HG03196 (cell line): Measurements from ENCODE around the gene RBBP8NL.

Experiments
- ATAC-seq: cut with Tn5 transposase; IDR thresholded peaks from one replicate; pipeline ENCODE4 v1.9.1; 2021; ENCODE audit not compliant: unreplicated experiment

The RBBP8NL gene

DNA sequence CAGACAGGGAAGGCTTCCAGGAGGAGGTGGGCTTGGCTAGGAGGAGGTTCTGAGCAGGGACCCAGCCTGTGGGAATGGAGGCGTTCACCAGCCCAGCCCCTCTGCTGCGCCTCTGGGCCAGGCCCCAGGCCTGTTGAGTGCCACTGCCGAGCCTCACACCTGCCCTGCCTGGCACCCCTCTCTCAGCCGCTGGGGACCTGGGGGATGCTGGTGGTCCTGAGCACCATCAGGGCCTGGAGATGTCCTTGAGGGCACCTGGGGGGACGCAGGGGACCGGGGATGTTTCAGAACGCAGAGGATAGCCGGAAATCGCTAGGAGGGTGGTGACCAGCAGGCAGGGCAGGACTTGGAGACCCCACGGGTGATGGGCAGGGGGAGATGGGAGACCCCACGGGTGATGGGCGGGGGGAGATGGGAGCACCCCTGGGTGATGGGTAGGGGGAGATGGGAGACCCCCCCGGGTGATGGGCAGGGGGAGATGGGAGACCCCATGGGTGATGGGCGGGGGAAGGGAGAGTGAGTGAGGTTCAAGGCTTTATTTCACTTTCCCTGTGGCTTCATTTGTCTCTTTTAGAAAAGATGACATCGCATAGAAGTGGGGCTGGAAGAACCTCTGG is 35.7 kb upstream of the RBBP8NL start:
- no peak for ATAC-seq

GRCh38 chr20:62461834-62462233 is 34.5 kb upstream of the RBBP8NL start:
- no peak for ATAC-seq

- ATAC-seq, result no peak
These were observed 33.8 kb upstream of the RBBP8NL start for GRCh38 chr20:62461157-62461556.

- ATAC-seq, result no peak
These were observed 33.3 kb upstream of the RBBP8NL start for GRCh38 chr20:62460678-62461077.

- ATAC-seq, result no peak
These were observed 32.1 kb upstream of the RBBP8NL start for GRCh38 chr20:62459488-62459887.

DNA sequence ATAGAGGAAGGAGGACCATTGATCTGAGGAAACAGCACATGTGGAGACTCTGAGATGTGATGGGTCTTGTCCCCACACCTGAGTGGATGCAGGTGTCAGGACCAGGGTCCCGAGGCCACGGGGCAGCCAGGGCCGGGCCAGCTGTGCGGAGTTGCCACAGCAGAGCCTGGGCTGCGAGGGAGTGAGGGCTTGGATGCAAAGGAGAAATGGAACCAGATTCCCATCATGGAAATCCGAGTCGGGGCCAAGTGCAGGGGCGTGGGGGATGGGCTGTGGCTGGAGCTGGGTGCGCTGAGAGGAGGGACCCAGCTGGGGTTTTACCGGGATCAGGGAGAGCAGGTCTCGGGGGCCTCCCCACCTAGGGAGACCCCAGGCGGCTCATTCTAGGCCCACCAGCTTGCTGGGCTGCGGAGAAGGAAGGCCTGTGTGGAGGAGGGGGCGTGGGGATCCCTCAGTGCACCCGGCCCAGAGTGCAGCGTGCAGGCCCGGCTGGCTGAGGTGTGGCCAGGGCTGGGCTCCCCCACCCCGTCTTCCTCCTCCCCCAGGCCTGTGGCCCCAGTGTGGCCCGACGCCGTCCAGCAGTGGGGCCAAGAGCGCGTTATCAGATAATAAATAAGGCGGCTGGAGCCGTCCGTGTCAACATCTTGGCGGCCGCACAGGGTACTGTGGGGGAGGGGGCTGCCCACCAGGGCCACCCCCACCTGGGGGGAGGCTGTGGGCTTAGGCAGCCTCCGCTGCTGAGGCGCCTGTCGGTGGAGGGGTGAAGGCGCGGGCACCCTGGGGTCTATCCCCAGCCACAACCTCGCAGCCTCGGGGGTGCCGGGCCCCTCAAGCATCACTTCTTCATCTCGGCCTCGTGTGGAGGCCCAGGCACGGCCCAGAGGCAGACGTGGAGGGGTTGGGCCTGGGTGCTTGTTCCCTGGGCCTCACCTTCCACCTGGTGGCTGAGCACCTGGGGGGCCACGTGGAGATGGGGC is 31.2 kb upstream of the RBBP8NL start:
- ATAC-seq, result no peak

GRCh38 chr20:62457831-62458230 is 30.5 kb upstream of the RBBP8NL start:
- no peak for ATAC-seq

- no peak for ATAC-seq
These were observed 29.8 kb upstream of the RBBP8NL start for GRCh38 chr20:62457098-62457497.

DNA sequence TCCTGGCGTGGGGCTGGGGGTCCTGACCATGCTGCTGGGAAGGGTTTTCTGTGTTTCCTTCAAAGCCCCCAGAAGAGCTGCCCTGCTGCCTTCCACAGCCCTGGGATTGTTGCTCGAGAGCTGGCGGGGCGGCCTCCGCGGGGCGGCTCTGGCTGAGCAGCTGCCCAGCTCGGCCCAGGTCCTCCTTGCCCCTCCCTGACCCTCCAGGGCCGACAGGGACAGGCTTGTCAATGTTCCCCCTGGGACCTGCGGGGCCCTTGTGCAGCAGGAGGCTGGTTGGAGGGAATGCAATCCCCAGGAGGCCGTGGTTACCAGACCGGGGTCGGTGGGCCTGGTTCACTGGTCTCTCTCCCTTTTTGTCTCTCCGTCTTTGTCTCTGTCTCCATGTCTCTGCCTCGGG is 28.6 kb upstream of the RBBP8NL start:
- ATAC-seq, result no peak

GRCh38 chr20:62454904-62455636 is 27.7 kb upstream of the RBBP8NL start:
- ATAC-seq, result no peak

DNA sequence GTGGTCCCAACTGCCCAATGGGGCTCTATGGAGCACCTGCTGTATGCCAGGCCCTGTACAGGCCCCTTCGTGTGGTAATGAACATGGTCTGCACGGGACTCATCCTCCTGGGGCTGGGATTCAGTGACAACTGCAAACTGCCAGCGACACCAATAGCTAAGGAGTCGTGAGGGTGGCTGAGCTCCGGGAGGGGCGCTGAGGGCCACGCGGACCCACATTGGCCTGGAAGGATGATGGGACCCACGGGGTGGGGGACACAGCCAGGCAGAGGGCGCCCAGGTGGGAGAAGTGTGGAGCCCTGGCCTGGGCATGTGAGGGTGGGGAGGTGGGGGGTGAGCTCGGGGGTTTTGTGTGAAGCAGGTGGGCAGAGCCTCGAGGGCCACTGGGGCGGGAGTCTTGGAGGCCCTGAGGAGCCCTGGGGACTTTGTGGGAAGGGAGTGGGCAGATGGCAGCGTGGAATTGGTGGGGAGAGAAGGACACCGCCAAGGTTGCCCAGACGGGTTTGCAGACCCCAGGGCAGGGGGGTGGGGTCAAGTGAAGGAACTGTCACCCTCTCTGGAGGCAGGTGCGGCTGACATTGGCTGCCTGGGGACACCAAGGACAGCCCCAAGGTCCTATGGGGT is 26.0 kb upstream of the RBBP8NL start:
- no peak for ATAC-seq

DNA sequence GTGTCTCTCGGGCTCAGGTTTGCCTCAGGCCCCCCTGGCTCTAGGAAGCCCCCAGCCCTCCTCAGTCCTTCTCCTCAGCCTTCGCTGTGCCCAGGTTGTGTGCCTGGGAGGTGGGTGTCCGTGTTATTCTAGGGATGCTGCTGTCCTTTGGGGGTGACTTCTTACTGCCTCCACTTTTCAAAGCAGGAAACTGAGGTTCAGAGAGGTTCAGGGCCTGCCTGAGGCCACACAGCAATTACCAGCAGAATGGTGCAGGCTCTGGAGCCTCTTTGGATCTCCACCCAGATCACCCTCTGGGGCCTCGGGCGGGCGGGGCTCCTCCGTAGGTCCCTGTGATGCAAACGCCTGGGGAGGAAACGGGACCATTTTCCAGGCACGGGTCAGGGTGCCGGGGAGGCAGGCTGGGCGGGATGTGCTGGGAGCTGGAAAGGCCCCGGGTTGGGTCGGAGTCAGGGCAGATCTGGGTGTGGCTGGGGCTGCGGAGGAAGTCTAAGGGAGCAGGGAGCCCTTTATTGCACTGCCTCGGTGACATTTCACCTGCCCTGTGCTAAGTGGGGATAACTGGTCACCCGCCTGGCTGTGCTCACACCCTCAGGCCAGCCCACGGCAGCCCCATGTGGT is 25.2 kb upstream of the RBBP8NL start:
- ATAC-seq, result no peak

DNA sequence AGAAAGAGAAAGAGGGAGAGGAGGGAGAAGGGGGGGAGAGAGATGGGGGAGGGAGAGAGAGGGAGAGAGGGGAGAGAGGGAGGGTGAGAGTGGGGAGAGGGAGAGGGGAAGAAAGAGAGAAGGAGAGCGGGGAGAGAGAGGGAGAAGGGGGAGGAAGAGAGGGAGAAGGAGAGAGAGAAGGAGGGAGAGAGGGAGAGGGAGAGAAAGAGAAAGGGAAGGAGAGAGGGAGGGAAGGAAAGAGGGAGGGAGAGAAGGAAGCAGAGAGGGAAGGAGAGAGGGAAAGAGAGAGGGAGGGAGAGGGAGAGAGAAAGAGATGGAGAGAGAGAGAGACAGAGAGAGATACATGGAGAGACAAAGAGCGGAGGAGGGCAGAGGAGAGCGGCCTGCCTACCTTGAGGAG is 24.6 kb upstream of the RBBP8NL start:
- no peak for ATAC-seq

- no peak for ATAC-seq
These were observed 23.9 kb upstream of the RBBP8NL start for GRCh38 chr20:62451156-62451767.

DNA sequence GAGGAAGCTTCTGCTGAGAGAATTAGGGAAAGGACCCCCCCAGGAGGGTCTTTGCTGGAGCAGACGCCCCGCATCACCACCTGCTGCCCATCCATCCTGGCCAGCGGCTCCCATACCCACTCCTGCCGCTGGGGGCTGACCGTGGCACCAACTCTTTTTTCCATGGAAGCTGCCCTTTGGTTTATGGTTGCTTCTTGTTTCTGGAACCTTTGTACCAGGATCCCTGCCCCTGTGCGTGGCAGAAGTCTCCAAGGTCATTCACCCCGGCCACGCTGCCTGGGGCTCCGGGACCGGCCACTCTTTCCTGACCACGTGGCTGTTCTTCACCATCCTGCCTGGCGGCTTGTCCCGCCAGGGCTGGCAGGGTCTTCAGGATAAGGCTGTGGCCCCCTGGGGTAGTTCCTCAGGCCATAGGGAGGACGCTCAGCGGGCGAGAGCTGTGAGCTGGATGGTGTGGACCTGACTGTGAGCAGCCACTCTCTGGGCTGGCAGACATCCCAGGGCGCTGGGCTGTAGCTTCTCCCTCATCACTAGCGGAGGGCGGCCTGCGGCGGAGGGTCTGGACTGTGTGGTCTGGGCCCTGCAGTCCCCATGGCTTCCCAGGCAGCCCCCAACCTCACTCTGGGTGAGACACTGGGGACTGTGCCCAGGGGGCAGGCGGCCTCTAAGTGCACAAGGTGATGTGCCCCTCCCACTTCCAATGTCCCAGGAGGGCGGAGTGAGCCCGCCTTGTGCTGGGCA is 22.8 kb upstream of the RBBP8NL start:
- ATAC-seq, result no peak

DNA sequence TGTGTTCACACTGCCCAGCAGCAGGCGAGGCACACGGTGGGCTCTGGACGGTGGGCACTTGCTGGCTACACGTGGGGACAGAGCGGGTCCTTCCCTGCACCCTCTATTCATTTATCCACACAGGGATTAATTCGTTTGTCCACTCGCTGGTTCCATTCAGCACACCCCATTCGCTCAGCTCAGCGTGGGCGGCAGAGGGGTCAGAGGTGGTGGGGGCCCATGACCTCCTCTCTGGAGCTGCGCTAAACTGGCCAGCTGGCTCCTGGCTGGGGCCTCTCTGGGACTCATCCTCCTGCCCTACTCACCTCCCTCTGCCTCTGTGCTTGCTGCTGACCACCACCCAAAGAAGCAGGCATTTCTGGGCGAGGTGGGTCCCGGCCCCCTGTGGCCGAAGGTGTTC is 21.4 kb upstream of the RBBP8NL start:
- ATAC-seq, result no peak

DNA sequence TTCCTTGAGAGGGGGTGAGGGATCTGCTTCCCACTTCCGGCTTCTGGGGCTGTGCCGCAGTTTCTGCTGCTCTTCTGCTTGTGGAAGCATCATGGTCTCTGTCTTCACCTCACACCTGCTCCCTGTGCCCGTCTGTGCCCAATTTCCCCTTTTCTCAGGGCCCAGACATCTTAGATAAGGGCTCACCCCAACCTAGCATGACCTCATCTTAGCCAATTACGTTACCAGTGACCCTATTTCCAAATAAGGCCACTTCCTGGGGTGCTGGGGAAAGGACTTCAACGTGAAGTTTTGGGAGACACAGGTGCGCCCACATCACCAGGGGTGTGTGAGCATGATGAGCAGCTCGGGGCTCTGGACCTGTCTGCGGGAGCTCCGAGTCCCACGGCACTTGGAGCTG is 20.7 kb upstream of the RBBP8NL start:
- ATAC-seq, result no peak

- no peak for ATAC-seq
These were observed 19.8 kb upstream of the RBBP8NL start for GRCh38 chr20:62446888-62447869.

DNA sequence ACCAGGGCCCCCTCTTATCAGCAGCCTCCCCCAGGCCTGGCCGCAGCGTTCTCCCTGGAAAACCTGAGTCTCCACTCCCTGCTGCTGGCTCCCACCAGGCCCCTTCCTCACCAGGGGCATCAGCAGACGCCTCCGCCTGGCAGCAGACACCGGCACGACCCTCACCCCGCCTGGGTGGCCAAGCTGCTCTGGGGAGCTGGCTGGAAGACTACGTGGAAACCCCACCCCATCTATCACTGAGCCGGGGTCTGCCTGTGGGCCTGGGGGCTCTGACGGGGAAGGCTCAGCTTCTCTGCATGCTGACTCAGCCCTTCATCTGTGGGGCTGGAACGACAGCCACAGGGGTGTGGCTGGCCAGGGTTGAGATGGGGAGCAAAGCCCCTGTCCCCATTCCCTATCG is 19.1 kb upstream of the RBBP8NL start:
- ATAC-seq, result no peak
